Stimulated activated CD4-positive, alpha-beta T cell treated with anti-CD3 and anti-CD28 coated beads, Interleukin-2, amount 100 ng/mL, for 48 hours (primary cell): ENCODE data around the gene CLEC16A.

Source experiments
- DNase-seq, 2 donors: peaks; one replicate each; pipeline ENCODE4 v3.0.0-alpha.2; 2020

The CLEC16A gene

DNA sequence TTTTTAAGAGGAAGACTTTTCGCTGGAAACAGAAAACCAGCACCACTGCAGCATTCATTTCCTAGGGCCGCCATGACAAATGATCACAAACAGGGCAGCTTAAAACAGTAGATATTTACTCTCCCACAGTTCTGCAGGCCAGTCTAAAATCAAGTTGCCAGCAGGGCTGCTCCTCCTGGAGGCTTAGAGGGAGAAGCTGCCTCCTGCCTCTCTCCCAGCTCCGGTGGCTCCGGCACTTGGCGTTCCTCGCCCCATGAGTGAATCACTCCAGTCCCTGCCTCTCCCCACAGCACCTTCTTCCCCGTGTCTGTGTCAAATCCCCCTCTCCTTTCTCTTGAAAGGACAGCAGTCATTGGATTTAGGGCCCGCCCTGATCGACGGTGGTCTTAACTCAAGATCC, 239.6 kb downstream of the CLEC16A start:
- DNase-seq: no peak

DNA sequence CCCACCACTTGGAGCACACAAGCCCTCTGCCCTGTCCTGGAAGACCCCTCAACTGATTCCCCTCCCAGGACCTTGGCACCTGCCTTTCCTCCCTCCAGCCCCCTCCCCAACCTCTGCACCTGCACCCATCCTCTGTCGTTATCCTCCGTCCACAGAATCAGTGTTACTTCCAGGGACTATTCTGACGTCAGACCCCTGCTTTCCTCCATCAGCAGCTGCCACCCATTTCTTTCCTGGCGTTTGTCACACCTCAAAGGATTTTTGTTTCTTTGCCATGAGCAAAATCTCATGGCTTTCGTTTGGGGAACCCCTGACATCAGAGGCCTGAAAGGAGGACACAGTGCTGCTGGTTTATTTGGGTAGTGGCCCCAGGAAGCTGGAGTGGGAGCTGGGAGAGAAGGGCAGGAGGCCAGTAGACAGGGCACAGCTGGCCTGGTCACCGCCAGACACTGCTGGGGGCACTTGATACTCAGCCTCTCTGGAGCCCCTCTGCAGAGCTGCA, 243.2 kb downstream of the CLEC16A start:
- DNase-seq: no peak

- no peak for DNase-seq
Measured at GRCh38 chr16:11188801-11189740, 244.7 kb downstream of the CLEC16A start.

GRCh38 chr16:11190588-11191560, 246.5 kb downstream of the CLEC16A start:
- DNase-seq: no peak

DNA sequence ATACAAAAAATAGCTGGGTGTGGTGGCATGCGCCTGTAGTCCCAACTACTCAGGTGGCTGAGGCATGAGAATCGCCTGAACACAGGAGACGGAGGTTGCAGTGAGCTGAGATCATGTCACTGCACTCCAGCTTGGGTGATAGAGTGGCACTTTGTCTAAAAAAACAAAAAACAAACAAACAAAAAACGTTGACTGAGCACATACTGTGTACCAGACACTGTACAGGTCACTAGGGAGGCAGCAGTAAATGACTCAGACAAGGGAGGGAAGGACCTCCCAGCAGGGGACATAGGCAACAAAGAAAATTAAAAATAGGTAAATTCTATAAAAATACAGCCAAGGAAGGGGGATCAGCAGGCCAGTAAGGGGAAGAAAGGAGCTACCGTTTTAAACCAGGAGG, 247.3 kb downstream of the CLEC16A start:
- no peak for DNase-seq

DNA sequence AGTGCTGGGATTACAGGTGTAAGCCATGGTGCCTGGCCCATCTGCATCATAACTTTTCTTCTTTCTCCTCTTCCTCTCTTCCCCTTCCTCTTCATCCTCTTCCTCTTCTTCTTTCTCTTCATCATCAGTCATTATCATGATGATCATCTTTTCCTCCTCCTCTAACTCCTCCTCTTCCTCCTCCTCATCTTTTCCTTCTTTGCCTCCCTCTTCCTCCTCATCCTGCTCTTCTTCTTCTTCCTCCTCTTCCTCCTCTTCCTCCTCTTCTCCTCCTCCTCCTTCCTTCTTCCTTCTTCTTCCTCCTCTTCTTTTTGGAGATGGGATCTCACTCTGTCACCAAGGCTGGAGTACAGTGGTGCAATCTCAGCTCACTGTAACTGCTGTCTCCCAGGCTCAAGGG, 249.1 kb downstream of the CLEC16A start:
- no peak for DNase-seq

GRCh38 chr16:11194913-11195312, 250.5 kb downstream of the CLEC16A start:
- DNase-seq: no peak

- DNase-seq: no peak
Measured at GRCh38 chr16:11196286-11196828, 252.0 kb downstream of the CLEC16A start.

GRCh38 chr16:11198375-11198774, 254.0 kb downstream of the CLEC16A start:
- no peak for DNase-seq

- no peak for DNase-seq
Measured at GRCh38 chr16:11198828-11199227, 254.5 kb downstream of the CLEC16A start.

DNA sequence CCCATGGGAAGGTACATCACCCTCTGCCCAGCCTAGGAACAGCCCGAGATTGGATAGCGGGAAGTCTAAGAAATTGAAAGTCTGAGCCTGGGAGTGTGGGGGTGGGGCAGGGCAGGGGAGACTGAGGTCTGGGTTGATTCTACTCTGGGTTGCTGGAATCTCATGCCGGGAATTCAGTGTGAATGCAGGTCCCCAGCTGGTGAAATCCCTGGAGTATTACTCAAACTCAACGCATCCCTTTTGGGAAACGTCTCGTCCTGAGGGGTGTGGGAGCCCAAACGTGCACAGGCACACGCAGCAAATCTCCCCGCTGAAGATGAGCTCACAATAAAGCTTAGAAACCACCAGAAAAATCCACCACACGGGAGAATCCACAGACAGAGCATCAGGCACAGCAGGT, 256.2 kb downstream of the CLEC16A start:
- DNase-seq: no peak

GRCh38 chr16:11201498-11202259, 257.3 kb downstream of the CLEC16A start:
- no peak for DNase-seq

DNA sequence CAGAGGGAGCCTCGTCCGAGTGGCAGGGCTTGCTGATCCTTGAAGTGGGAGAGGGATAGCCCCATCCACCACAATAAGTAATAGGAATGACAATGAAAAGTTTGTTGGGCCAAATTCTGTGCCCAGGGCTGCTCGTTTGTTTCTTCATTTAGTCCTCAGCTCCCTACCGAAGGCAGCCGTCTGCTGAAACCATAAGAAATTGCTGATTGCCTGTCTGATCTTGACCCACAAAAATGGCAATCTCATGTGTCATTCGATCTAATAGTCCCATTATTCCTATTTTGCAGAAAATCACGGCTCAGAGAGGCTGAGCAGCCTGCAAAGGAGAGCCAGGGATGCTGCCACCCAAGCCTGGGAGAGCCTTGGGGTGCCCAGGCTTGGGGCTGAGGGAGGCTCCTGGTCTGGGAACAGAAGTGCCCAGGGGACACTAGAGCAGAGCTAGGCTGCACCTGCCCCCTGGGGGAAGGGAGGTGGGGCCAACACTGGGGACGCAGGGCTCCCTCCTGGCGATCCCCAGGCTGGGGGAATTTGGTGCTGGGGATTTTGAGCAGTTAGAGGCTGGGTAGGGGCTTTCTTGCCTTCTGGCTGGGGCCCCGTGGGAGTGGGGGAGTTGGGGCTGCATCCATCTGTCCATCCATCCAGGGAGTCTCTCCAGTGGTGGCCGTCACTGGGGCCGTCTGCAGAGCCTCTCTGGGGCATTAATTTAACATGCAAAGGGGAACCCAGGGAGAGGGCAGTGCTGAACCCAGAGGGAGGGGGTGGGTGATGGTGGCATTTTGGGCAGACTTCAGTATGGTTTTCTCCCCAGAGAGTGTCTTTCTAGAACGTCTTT, 258.1 kb downstream of the CLEC16A start:
- no peak for DNase-seq

DNA sequence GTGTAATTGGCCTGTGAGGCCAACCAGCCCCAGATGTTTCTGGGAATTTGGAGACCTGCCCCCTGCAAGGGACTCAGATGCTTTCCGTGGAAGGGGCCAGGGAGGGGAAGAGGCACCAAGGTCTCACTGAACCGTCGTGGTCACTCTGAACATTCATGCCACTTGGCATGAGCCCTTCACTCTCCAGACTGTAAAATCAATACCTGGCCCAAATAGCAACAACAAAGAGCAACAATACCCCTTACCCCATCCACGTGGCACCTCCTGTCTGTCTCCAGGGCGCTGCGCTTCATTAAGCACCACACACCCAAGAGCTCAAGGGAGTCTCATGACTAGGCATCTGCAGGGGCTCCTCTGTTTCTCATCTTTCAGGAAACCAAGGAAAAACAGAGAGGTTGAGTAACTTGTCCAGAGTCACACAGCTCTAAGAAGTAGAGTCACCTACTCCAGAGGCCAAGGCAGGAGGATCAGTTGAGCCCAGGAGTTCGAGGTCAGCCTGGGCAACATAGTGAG, 258.8 kb downstream of the CLEC16A start:
- no peak for DNase-seq

DNA sequence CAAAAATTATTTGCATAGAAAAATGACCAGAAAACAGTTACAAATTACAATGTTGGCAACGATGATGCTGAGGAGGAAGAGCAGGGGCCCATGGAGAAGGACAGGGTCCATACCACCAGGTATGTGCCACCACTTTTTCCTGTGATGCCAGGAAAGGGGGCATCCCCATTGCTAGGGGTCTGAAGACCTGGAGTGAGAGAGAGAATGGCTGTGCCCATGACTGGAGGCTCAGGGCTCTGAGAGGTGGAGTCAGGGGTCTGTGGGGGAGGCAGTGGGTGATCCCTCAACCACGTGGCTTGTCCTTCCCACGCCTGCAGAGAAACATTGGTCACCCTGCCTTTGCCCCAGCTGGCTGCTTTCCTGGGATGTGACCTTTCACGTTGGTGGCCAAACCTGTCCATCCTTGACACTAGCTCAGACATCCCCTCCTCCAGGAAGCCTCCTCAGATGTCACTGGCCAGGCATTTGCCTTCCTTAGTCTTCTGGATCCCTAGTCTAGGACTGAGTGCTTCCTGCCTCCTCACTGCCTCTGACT, 260.2 kb downstream of the CLEC16A start:
- no peak for DNase-seq

DNA sequence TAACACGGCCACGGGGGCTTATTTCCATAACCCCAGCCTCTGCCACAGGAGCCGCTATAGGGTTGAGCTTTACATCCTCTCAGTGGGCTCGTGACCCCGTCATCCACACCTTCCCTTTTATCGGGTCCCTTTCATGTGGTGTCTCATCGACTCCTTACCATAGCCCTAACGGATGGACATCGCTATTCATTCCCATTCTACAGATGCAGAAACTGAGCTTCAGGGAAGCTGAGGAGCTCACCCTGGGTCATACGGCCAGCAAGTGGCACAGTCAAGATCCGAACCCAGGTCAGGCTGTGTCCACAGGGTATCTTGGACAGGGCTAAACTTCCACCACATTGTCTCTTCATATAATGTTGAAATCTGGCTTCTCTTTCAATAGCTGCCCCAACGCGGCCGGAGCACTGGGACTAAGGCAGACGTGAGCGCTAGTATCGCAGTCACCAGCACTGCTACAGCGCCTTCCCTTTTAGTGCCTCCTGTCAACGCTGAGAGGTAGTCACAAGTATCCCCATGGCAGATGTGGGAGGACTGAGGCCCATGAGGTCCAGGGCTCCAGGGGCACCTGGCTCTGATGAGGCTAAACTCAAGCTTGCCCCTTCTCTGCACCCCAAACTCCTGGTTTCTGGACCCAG, 260.8 kb downstream of the CLEC16A start:
- DNase-seq: no peak

- no peak for DNase-seq
Measured at GRCh38 chr16:11205754-11206581, 261.6 kb downstream of the CLEC16A start.

GRCh38 chr16:11207646-11208045, 263.3 kb downstream of the CLEC16A start:
- DNase-seq: no peak

DNA sequence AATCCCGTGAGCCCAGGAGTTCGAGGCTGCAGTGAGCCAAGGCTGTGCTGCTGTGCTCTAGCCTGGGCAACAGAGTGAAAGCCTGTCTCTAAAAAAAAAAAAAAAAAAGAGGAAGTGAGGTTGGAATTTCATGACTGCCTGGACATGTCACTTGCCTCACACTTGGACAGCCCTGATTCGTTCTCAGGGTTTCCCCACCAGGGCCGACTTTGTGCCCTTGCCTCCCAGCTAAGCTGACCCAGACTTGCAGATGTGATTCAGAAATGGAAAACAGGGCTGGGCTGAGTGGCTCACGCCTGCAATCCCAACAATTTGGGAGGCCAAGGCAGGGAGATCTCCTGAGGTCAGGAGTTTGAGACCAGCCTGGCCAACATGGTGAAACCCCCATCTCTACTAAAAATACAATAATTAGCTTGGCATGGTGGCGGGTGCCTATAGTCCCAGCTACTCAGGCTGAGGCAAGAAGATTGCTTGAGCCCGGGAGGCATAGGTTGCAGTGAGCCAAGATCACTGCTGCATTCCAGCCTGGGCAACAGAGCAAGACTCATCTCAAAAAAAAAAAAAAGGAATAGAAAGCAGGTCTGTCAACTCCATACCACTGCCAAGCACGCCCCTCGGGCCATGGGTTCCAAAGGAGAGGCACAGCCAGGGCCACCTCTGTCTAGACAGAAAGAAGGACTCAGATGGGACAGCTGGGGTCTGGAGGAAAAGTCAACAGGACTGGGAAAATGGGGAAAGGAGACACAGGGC, 264.7 kb downstream of the CLEC16A start:
- DNase-seq: no peak
